Effector CD8-positive, alpha-beta T cell (primary cell): Measurements from ENCODE around the gene EAPP.
"Not testable (repeated sequence)": the region's sequence is repeated elsewhere in the genome, so short reads cannot be mapped to it uniquely, and the experiment has no call there.

ENCODE experiments used
- DNase-seq: peaks from one replicate; lab custom pipeline; 2025; lab: John Stamatoyannopoulos, UW

EAPP gene

DNA sequence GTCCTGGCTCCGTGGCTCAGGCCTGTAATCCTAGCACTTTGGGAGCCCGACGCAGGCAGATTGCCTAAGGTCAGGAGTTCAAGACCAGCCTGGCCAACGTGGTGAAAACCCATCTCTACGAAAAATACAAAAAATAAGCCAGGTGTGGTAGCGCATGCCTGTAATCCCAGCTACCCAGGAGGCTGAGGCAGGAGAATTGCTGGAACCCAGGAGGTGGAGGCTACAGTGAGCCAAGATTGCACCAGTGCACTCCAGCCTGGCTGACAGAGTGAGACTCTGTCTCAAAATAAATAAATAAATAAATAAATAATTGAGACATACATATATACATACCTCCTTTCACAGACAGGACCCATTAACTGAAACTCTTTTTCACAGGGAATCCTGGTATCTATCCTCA, 1.4 kb downstream of the EAPP start:
- DNase-seq, result not testable (repeated sequence)

GRCh38 chr14:34537677-34538009, 1.9 kb downstream of the EAPP start:
- no peak for DNase-seq

GRCh38 chr14:34536951-34537676, 2.4 kb downstream of the EAPP start:
- DNase-seq, result no peak

DNA sequence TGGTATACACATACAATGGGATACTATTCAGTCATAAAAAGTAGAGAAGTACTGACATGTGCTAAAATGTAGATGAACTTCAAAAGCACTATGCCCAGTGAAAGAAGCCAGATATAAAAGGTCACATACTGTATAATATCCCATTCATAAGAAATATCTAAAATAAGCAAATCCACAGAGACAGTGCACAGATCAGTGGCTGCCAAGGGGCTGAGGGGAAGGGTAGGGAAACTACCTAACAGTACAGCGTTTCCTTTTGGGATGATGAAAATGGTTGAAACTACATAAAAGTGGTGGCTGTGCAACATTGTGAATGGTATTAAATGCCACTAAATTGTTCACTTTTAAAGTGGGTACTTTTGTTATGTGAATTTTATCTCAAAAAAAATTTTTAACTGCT, 11.9 kb downstream of the EAPP start:
- no peak for DNase-seq

DNA sequence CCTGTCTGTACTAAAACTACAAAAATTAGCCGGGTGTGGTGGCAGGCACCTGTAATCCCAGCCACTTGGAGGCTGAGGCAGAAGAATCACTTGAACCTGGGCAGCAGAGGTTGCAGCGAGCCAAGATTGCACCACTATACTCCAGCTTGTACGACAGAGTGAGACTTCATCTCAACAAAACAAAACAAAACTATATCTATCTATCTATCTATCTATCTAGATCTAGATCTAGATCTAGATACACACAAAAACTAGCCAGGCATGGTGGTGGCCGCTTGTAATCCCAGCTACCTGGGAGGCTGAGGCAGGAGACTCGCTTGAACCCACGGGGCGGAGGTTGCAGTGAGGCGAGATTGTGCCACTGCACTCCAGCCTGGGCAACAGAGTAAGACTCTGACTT, 15.3 kb downstream of the EAPP start:
- DNase-seq, result not testable (repeated sequence)

DNA sequence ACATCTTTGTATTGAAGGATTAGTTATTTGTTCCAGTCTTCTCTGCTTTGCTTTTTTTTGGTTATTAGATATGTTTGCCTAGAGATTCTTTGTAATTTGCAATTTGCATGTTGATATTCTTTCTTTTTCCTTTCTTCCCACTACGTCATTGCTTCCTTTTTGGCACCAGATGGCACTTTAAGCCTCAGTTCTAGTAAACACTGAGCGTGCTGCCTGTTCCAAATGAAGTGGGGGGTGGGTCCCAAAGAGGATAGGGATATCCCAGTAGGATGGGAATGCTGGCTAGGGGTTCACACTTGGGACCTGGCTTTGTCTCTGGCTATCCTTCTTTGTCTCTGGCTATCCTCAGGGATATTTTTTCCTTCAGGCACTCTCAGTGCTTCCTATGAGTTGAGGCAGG, 17.0 kb downstream of the EAPP start:
- DNase-seq, result no peak

GRCh38 chr14:34521071-34521470, 18.4 kb downstream of the EAPP start:
- DNase-seq, result not testable (repeated sequence)

DNA sequence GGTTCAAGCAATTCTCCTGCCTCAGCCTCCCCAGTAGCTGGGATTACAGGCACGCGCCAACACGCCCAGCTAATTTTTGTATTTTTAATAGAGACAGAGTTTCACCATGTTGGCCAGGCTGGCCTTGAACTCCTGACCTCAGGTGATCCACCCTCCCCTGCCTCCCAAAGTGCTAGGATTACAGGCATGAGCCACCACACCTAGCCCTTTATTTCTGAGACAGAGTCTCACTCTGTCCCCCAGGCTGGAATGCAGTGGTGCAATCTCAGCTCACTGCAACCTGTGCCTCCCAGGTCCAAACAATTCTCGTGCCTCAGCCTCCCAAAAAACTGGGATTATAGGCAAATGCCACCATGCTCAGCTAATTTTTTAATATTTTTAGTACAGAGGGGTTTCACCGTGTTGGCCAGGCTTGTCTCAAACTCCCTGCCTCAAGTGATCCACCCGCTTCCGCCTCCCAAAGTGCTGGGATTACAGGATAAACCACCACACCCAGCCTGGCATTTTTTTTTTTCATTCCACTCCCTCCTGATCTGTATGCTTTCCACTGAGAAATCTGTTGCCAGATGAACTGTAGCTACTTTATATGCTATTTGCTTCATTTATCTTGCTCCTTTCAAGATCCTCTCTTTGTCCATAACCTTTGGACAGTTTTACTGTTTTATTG, 19.1 kb downstream of the EAPP start:
- not testable (repeated sequence) for DNase-seq

DNA sequence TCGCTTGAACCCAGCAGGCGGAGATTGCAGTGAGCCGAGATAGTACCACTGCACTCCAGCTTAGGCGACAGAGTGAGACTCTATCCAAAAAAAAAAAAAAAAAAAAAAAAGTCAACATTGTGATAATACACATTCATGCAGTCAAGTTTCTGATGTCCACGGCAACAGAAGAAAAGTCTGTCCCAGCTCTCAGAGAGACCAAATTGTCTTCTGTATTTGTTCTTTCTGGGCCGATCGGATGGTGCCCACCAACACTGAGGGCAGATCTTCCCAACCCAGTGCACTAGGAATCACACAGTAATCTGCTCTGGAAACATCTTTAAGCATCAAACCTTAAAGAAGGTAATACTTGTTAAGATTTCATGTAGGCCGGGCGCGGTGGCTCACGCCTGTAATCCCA, 31.6 kb downstream of the EAPP start:
- DNase-seq, result no peak

- DNase-seq, result no peak
Measured at GRCh38 chr14:34507459-34507858, 32.0 kb downstream of the EAPP start.

GRCh38 chr14:34505124-34505491, 34.4 kb downstream of the EAPP start:
- not testable (repeated sequence) for DNase-seq

DNA sequence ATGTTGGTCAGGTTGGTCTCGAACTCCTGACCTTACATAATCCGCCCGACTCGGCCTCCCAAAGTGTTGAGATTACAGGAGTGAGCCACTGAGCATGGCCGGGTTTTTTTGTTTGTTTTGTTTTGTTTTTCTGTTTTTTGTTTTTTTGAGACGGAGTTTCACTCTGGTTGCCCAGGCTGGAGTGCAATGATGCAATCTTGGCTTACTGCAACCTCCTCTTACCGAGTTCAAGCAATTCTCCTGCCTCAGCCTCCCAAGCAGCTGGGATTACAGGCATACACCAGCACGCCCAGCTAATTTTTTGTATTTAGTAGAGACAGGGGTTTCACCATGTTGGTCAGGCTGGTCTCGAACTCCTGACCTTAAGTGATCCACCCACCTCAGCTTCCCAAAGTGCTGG, 35.5 kb downstream of the EAPP start:
- not testable (repeated sequence) for DNase-seq

- DNase-seq, result no peak
Measured at GRCh38 chr14:34502545-34503225, 36.8 kb downstream of the EAPP start.

- no peak for DNase-seq
Measured at GRCh38 chr14:34502001-34502400, 37.5 kb downstream of the EAPP start.

GRCh38 chr14:34501004-34501580, 38.4 kb downstream of the EAPP start:
- DNase-seq, result no peak

DNA sequence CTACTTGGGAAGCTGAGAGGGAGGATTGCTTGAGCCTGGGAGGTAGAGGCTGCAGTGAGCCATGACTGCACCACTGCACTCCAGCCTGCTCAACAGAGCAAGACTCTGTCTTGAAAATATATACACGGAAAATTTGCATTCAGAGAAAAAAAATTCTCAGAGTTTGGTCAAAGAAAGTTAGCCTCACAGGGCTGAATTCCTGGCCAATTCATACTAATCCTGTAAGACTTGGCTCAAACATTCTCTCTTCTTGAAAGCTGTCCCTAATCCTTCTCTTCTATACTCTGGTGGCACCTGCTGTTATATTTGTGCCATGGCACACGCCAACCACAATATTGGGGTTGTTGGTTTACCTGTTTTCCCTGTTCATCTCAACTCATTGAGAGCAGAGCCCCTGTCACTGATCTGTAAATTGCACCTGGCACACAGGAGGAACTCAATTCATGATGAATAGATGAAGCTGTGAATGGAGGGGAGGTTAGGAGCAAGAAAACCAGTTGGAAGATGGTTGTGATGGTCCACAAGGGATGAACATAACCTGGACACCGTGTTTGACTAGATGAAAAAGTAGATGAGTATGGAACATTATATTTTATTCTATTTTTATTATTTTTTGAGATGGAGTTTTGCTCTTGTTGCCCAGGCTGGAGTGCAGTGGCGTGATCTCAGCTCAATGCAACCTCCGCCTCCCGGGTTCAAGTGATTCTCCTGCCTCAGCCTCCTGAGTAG, 40.7 kb downstream of the EAPP start:
- DNase-seq, result no peak

DNA sequence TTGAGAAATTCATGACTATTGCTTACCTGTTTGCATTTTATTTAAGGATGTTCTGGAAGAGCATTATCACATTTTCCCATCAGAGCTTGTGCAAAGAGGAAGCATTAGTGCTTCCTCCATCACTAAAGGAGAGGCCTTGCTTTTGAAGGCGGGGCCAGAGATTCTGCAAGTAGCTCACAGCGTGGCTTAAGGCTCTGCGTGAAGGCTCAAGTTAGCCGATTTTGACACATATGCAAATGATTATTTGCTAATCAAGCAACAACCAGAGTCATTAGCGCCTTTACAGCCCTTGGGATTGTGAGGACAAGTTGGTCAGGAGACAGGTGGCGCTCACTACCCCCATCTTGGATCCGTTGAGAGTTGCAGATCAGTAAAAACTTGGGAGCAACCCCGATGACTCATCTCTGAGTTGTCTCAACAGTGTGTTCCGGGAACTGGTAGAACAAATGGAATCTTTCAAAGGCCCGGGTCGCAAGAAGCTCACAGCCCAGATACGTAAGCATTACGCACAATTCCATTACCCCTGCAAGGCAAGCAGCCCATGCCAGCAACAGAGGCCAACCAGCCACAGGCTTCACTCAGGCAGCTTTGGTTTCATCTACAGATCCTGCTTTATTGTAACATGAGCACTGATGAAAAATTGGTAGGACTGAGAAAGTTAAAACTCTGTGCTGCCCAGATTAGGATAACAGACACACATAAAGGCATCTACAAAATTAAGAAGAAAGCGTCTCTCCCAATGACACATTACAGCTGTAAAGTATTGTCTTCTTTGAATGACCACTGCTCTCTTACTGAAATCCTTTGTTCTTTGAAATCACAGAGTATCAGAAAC, 42.6 kb downstream of the EAPP start:
- DNase-seq, result no peak

- no peak for DNase-seq
Measured at GRCh38 chr14:34496007-34496678, 43.4 kb downstream of the EAPP start.

DNA sequence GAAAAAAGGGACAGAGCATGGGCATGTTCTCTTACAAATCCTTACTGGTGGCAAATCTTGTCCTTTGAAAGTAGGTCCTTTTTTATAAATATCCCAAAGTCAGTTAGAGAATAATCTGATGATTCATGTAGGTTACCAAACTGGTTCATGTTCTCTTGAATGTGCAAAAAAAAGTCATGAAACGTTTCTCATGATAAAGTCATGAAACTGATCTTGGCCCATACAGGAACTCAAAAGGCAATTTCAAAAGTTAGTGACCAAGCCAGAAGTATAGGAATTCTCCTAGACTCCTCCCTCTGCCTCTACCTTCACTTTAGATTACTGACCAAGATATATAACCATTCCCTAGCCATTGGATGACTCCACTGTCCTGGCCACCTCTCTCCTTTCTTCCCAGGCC, 50.2 kb downstream of the EAPP start:
- no peak for DNase-seq

- DNase-seq, result no peak
Measured at GRCh38 chr14:34488528-34488927, 51.0 kb downstream of the EAPP start.

DNA sequence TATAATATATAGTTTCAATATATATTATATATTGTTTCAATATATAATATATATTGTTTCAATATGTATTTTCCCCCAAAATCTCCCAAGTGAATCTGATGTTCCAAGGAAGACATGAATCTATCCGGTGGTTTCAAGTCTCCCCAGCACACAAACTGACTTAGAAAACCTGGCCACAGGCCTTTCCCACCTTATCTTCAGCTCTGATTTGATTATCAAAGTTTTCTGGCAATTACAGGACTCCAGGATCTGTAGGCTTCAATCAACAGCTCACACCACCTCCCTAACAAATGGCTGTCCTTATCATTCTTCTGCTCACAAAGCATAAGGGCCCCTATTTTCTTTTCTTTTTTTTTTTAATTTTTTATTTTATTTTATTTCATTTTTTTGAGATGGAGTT, 54.8 kb downstream of the EAPP start:
- no peak for DNase-seq
